ENCODE results near the gene FAM120B.

FAM120B gene

GRCh38 chr6:170423814-170424603 lies 117.5 kb downstream of the FAM120B start:
- H3K9ac ChIP-seq: no peak overlapping the region
- H3K4me2 ChIP-seq: no peak overlapping the region
- no peaks in the 10 kb centered on the region for H3K36me3 ChIP-seq
- no peaks in the 10 kb centered on the region for H4K20me1 ChIP-seq
- no peak for TF ChIP-seq Cebpa-rat (IDR thresholded peaks at IDR 0.05)
- H3K4me1 ChIP-seq: peaks cover 0 to 8% (median 6%) of the 10 kb centered on the region in 10 experiments; a peak in 10 of 20 replicates
- no peaks in the 10 kb centered on the region for H3K9me3 ChIP-seq (replicated peaks in 1 of 11)
- H3K27me3 ChIP-seq: no peaks in the 10 kb centered on the region
- H3K27ac ChIP-seq: no peak overlapping the region
- no peak overlapping the region for H3K4me3 ChIP-seq

- Histone ChIP-seq H3K27me3 (no peaks in the 10 kb centered on the region), H4K20me1 (no peaks in the 10 kb centered on the region), H3K9ac (no peak overlapping the region), H3K4me2 (peak overlapping the region in 6 of 11 experiments; percentile 12 to 40 (median 32); a peak in 9 of 22 replicates), H3K27ac (no peak overlapping the region), H3K4me3 (no peak overlapping the region), H3K36me3 (no peaks in the 10 kb centered on the region), H3K4me1 (peaks cover 0 to 9% (median 6%) of the 10 kb centered on the region in 10 experiments; a peak in 11 of 20 replicates), H3K9me3 (replicated peaks in 1 of 11) (no peaks in the 10 kb centered on the region)
- TF ChIP-seq Cebpa-rat (IDR thresholded peaks at IDR 0.05): no peak
These were observed 118.1 kb downstream of the FAM120B start for GRCh38 chr6:170424604-170425126.

GRCh38 chr6:170429450-170429849 lies 122.9 kb downstream of the FAM120B start:
- H3K27ac ChIP-seq: no peak overlapping the region
- H3K4me1 ChIP-seq: peaks cover 0 to 14% (median 6%) of the 10 kb centered on the region in 10 experiments; a peak in 11 of 20 replicates
- H3K36me3 ChIP-seq: no peaks in the 10 kb centered on the region
- H3K9me3 ChIP-seq (replicated peaks in 1 of 11): no peaks in the 10 kb centered on the region
- H3K4me3 ChIP-seq: no peak overlapping the region
- no peak overlapping the region; a peak in 1 of 22 replicates for H3K4me2 ChIP-seq
- H4K20me1 ChIP-seq: no peaks in the 10 kb centered on the region
- no peaks in the 10 kb centered on the region for H3K27me3 ChIP-seq
- no peak overlapping the region for H3K9ac ChIP-seq
- no peak for TF ChIP-seq Cebpa-rat (IDR thresholded peaks at IDR 0.05)

GRCh38 chr6:170433163-170434116 lies 126.9 kb downstream of the FAM120B start:
- peaks cover 13 to 19% (median 17%) of the 10 kb centered on the region in 11 experiments; a peak in 20 of 22 replicates for H3K9me3 ChIP-seq (replicated peaks in 1 of 11)
- no peak overlapping the region for H3K4me2 ChIP-seq
- no peaks in the 10 kb centered on the region for H3K36me3 ChIP-seq
- no peak overlapping the region for H3K27ac ChIP-seq
- H3K27me3 ChIP-seq: no peaks in the 10 kb centered on the region
- peaks cover 7 to 35% (median 16%) of the 10 kb centered on the region in 10 experiments; a peak in 19 of 20 replicates for H3K4me1 ChIP-seq
- H3K9ac ChIP-seq: no peak overlapping the region
- no peaks in the 10 kb centered on the region for H4K20me1 ChIP-seq
- no peak for TF ChIP-seq Cebpa-rat (IDR thresholded peaks at IDR 0.05)
- H3K4me3 ChIP-seq: no peak overlapping the region

GRCh38 chr6:170434117-170434820 lies 127.7 kb downstream of the FAM120B start:
- Histone ChIP-seq H3K27me3 (no peaks in the 10 kb centered on the region), H3K27ac (no peak overlapping the region), H3K4me3 (no peak overlapping the region), H3K4me1 (peaks cover 7 to 39% (median 17%) of the 10 kb centered on the region in 10 experiments; a peak in 19 of 20 replicates), H4K20me1 (no peaks in the 10 kb centered on the region), H3K36me3 (no peaks in the 10 kb centered on the region), H3K4me2 (no peak overlapping the region), H3K9me3 (replicated peaks in 1 of 11) (peaks cover 13 to 19% (median 17%) of the 10 kb centered on the region in 11 experiments; a peak in 20 of 22 replicates), H3K9ac (no peak overlapping the region)
- TF ChIP-seq Cebpa-rat (IDR thresholded peaks at IDR 0.05): no peak

GRCh38 chr6:170434821-170435155 lies 128.2 kb downstream of the FAM120B start:
- H3K9me3 ChIP-seq (replicated peaks in 1 of 11): peaks cover 13 to 19% (median 17%) of the 10 kb centered on the region in 11 experiments; a peak in 20 of 22 replicates
- peaks cover 7 to 38% (median 16%) of the 10 kb centered on the region in 10 experiments; a peak in 19 of 20 replicates for H3K4me1 ChIP-seq
- H3K27ac ChIP-seq: no peak overlapping the region
- no peak overlapping the region for H3K4me3 ChIP-seq
- TF ChIP-seq Cebpa-rat (IDR thresholded peaks at IDR 0.05): no peak
- no peaks in the 10 kb centered on the region for H4K20me1 ChIP-seq
- H3K4me2 ChIP-seq: no peak overlapping the region
- H3K9ac ChIP-seq: no peak overlapping the region
- H3K27me3 ChIP-seq: no peaks in the 10 kb centered on the region
- H3K36me3 ChIP-seq: no peaks in the 10 kb centered on the region

- no peak overlapping the region for H3K9ac ChIP-seq
- no peak for TF ChIP-seq Cebpa-rat (IDR thresholded peaks at IDR 0.05)
- H3K9me3 ChIP-seq (replicated peaks in 1 of 11): peaks cover 13 to 19% (median 17%) of the 10 kb centered on the region in 11 experiments; a peak in 20 of 22 replicates
- peaks cover 7 to 35% (median 16%) of the 10 kb centered on the region in 10 experiments; a peak in 19 of 20 replicates for H3K4me1 ChIP-seq
- no peaks in the 10 kb centered on the region for H3K36me3 ChIP-seq
- H3K4me2 ChIP-seq: peak overlapping the region in 4 of 11 experiments; percentile 25 to 52 (median 38); a peak in 6 of 22 replicates
- no peak overlapping the region for H3K4me3 ChIP-seq
- H3K27me3 ChIP-seq: no peaks in the 10 kb centered on the region
- no peaks in the 10 kb centered on the region for H4K20me1 ChIP-seq
- no peak overlapping the region for H3K27ac ChIP-seq
These were observed 129.2 kb downstream of the FAM120B start for GRCh38 chr6:170435766-170436165.

GRCh38 chr6:170436209-170436809 lies 129.8 kb downstream of the FAM120B start:
- Histone ChIP-seq H4K20me1 (no peaks in the 10 kb centered on the region), H3K36me3 (no peaks in the 10 kb centered on the region), H3K4me1 (peaks cover 7 to 35% (median 16%) of the 10 kb centered on the region in 10 experiments; a peak in 19 of 20 replicates), H3K4me2 (peak overlapping the region in 3 of 11 experiments; percentile 28 to 52 (median 48); a peak in 4 of 22 replicates), H3K9me3 (replicated peaks in 1 of 11) (peaks cover 13 to 19% (median 17%) of the 10 kb centered on the region in 11 experiments; a peak in 20 of 22 replicates), H3K27me3 (no peaks in the 10 kb centered on the region), H3K9ac (no peak overlapping the region), H3K4me3 (no peak overlapping the region), H3K27ac (no peak overlapping the region)
- no peak for TF ChIP-seq Cebpa-rat (IDR thresholded peaks at IDR 0.05)
